AG09309 (cell line): Measurements from ENCODE around the gene PPP1R16B.

ENCODE experiments used
- DNase-seq: peaks from one replicate; pipeline ENCODE4 v3.0.0-alpha.2; 2010; ENCODE audit warnings: low read depth
- H3K4me3 ChIP-seq: 2 replicates; pipeline ENCODE4 v1.5.1; 2011; ENCODE audit warnings: mild to moderate bottlenecking, low read depth, low read length, moderate library complexity; ENCODE audit not compliant: control insufficient read depth
- CTCF ChIP-seq: IDR thresholded peaks from 2 replicates; pipeline ENCODE4 v1.5.1; 2011; ENCODE audit warnings: mild to moderate bottlenecking, low read depth, low read length, inconsistent platforms; ENCODE audit not compliant: insufficient read depth, control insufficient read depth; ENCODE audit errors: missing control alignments

PPP1R16B gene

DNA sequence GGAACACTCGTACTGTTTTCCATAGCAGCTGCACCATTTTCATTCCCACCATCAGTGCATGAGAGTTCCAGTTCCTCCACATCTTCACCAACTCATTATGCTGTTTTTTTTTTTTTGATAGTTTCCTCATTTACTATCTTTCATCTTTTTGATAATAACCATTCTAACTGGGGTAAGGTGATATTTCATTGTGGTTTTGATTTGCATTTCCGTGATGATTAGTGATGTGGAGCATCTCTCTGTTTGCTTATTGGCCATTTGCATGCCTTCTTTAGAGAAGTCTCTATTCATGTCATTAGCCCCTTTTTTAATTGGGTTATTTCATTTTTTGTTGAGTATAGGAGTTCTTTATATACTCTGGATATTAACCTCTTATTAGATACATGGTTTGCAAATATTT is 31.3 kb upstream of the PPP1R16B start:
- DNase-seq: no peak
- no peak overlapping the region for H3K4me3 ChIP-seq
- TF ChIP-seq CTCF: no peak

DNA sequence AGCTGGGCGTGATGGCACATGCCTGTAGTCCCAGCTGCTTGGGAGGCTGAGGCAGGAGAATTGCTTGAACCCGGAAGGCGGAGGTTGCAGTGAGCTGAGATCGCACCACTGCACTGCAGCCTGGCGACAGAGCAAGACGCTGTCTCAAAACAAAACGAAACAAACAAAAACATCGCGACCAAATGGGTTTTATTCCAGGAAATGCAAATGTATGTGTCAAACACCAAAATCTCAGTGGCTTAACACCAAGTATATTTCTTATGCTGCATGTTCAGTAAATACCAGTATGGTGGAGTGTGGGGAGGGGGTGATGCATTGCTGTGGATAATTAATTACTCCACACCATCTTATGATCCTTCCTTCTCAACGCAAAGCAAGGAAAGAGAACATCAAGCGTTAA is 29.1 kb upstream of the PPP1R16B start:
- no peak for DNase-seq
- TF ChIP-seq CTCF: no peak

DNA sequence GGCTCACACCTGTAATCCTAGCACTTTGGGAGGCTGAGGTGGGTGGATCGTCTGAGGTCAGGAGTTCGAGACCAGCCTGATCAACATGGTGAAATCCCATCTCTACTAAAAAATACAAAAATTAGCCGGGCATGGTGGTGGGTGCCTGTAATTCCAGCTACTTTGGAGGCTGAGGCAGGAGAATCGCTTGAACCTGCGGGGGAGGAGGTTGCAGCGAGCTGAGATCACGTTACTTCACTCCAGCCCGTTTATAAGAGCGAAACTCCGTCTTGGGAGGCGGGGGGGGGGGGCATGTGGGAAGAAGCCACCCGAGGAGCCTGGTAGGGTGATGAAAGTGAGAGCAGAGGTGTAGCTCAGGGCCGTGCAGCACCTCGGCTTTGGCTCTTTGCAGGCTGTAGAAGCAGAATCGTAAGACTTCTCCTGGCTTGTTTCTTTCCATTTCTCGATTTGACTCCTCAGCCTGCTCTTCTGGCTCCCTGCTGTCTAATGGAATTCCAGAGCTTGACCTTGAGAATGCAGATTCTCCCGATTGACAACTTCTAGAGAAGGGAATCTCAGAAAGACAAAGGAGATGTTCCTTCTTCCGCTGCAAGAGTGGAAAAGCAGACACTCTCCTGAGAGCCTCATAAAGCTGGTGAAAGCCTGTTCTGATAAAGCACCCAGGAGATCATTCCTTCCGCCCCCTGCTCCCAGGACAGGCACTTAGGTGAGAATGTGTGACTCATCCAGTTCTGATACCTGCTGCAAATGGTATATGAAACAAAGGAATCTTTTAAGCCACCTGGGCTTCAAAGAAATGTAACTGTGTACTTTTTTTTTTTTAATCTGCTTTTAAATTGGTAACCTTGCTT is 26.0 kb upstream of the PPP1R16B start:
- no peak overlapping the region for H3K4me3 ChIP-seq
- no peak for TF ChIP-seq CTCF
- no peak for DNase-seq

More for the DNA sequence above, 29.1 kb upstream of the PPP1R16B start:
- H3K4me3 ChIP-seq: no peak overlapping the region

DNA sequence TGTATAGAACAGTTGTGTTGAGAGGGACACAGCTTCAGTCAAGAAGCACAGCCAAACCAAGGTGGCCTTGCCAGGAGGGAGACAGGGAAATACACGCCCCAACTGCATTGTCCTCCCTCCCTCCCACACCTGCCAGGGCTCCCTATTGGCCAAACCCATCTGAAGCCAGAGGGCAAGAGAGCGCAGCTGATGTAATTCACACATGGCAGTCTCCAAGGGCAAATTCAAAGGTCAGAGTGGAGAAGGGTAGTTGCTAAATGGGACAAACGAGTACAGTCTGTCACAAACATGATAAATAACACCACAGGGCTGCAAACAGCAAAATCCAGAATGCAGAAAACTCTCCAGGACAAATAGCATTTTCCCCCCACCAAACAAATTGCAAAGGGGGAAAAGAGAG is 23.2 kb upstream of the PPP1R16B start:
- no peak overlapping the region for H3K4me3 ChIP-seq
- TF ChIP-seq CTCF: no peak
- no peak for DNase-seq

GRCh38 chr20:38787870-38788269 is 17.6 kb upstream of the PPP1R16B start:
- no peak overlapping the region for H3K4me3 ChIP-seq
- no peak for TF ChIP-seq CTCF
- DNase-seq: no peak

- DNase-seq: peak; percentile 14
These were observed 15.8 kb upstream of the PPP1R16B start for GRCh38 chr20:38789503-38790199.

More at GRCh38 chr20:38789503-38790199, 15.8 kb upstream of the PPP1R16B start:
- H3K4me3 ChIP-seq: no peak overlapping the region
- no peak for TF ChIP-seq CTCF
